Activated T-helper 2 cell treated with anti-CD3 and anti-CD28 coated beads, Interferon-gamma antibody, Interleukin-2, Interleukin-4, amounts not matched to agents 10 μg/mL and 5 μg/mL and 100 μg/mL, durations not matched to agents 14 hours and 24 hours and 36 hours (primary cell): Measurements from ENCODE around the gene ANK2. TPM values are rescaled to one million over a fixed set of nuclear protein-coding genes. Genes with fewer than 3 reads are reported as not detected.
"Not testable (repeated sequence)": the region's sequence is repeated elsewhere in the genome, so short reads cannot be mapped to it uniquely, and the experiment has no call there.

Experiments used
- DNase-seq: peaks from one replicate; pipeline ENCODE4 v3.0.0; 2021; ENCODE audit warnings: low spot score
- H3K27ac Mint-ChIP-seq: one replicate; pipeline ENCODE4 v1.8.0; 2021; ENCODE audit warnings: mixed read lengths
- H3K27me3 Mint-ChIP-seq: one replicate; pipeline ENCODE4 v1.8.0; 2021; ENCODE audit warnings: low read depth, mixed read lengths
- H3K36me3 Mint-ChIP-seq: one replicate; pipeline ENCODE4 v1.8.0; 2021; ENCODE audit warnings: low read depth, mixed read lengths
- H3K4me1 Mint-ChIP-seq: one replicate; pipeline ENCODE4 v1.8.0; 2021; ENCODE audit warnings: low read depth, mixed read lengths
- H3K4me3 Mint-ChIP-seq: one replicate; pipeline ENCODE4 v1.8.0; 2021; ENCODE audit warnings: low read depth, mild to moderate bottlenecking, moderate library complexity, mixed read lengths
- H3K9me3 Mint-ChIP-seq: one replicate; pipeline ENCODE4 v1.8.0; 2021; ENCODE audit warnings: mixed read lengths
- intact Hi-C: fragments of 100-400 bp; cut with micrococcal nuclease; formaldehyde crosslinking; loops from one replicate; pipeline ENCODE4 v1.15.1; 2023
- total RNA-seq: library from RNA; stranded (reverse); gene quantifications from 2 replicates; pipeline ENCODE4 v1.2.3, GENCODE V29; 2022

The ANK2 gene
- total RNA-seq, 1 donor from 2014 or later, result 2.9 TPM

GRCh38 chr4:113057891-113058290 lies 8.4 kb downstream of the ANK2 start:
- no peak for DNase-seq
- Mint-ChIP-seq H3K27me3 (peaks cover 2% of the 10 kb centered on the region), H3K9me3 (no peaks in the 10 kb centered on the region), H3K27ac (no peak overlapping the region), H3K4me1 (peaks cover 1% of the 10 kb centered on the region), H3K4me3 (no peak overlapping the region), H3K36me3 (no peaks in the 10 kb centered on the region)
- intact Hi-C loops, result no loop called here

- peaks cover 3% of the 10 kb centered on the region for H3K27me3 Mint-ChIP-seq
- no peak for DNase-seq
- H3K9me3 Mint-ChIP-seq, result no peaks in the 10 kb centered on the region
- H3K4me3 Mint-ChIP-seq, result no peak overlapping the region
- no peaks in the 10 kb centered on the region for H3K36me3 Mint-ChIP-seq
- intact Hi-C loops, result no loop called here
- H3K27ac Mint-ChIP-seq, result no peak overlapping the region
- H3K4me1 Mint-ChIP-seq, result no peaks in the 10 kb centered on the region
Observed at GRCh38 chr4:113059449-113060182, 10.2 kb downstream of the ANK2 start.

GRCh38 chr4:113060853-113061252 lies 11.4 kb downstream of the ANK2 start:
- H3K9me3 Mint-ChIP-seq, result no peaks in the 10 kb centered on the region
- DNase-seq, result no peak
- H3K27me3 Mint-ChIP-seq, result peaks cover 3% of the 10 kb centered on the region
- intact Hi-C loops, result no loop called here
- H3K27ac Mint-ChIP-seq, result no peak overlapping the region
- no peaks in the 10 kb centered on the region for H3K36me3 Mint-ChIP-seq
- H3K4me3 Mint-ChIP-seq, result no peak overlapping the region
- no peaks in the 10 kb centered on the region for H3K4me1 Mint-ChIP-seq

- Mint-ChIP-seq H3K9me3 (no peaks in the 10 kb centered on the region), H3K27ac (no peak overlapping the region), H3K36me3 (no peaks in the 10 kb centered on the region), H3K27me3 (peaks cover 1% of the 10 kb centered on the region), H3K4me1 (no peaks in the 10 kb centered on the region), H3K4me3 (no peak overlapping the region)
- no peak for DNase-seq
- intact Hi-C loops, result no loop called here
Observed at GRCh38 chr4:113064244-113064643, 14.8 kb downstream of the ANK2 start.

- Mint-ChIP-seq H3K9me3 (no peaks in the 10 kb centered on the region), H3K4me1 (no peaks in the 10 kb centered on the region), H3K4me3 (no peak overlapping the region), H3K27ac (no peak overlapping the region), H3K27me3 (peaks cover 1% of the 10 kb centered on the region), H3K36me3 (no peaks in the 10 kb centered on the region)
- intact Hi-C loops, result no loop called here
- DNase-seq, result no peak
Observed at GRCh38 chr4:113065629-113066028, 16.2 kb downstream of the ANK2 start.

GRCh38 chr4:113068771-113069170 lies 19.3 kb downstream of the ANK2 start:
- H3K4me1 Mint-ChIP-seq, DNase-seq, H3K9me3 Mint-ChIP-seq, H3K36me3 Mint-ChIP-seq, intact Hi-C loops, H3K27me3 Mint-ChIP-seq, H3K4me3 Mint-ChIP-seq, H3K27ac Mint-ChIP-seq: not testable (repeated sequence)

- DNase-seq, result no peak
- H3K4me3 Mint-ChIP-seq, result no peak overlapping the region
- no peaks in the 10 kb centered on the region for H3K9me3 Mint-ChIP-seq
- no peaks in the 10 kb centered on the region for H3K27me3 Mint-ChIP-seq
- H3K36me3 Mint-ChIP-seq, result no peaks in the 10 kb centered on the region
- H3K27ac Mint-ChIP-seq, result no peak overlapping the region
- intact Hi-C loops, result no loop called here
- H3K4me1 Mint-ChIP-seq, result no peaks in the 10 kb centered on the region
Observed at GRCh38 chr4:113069212-113069892, 19.9 kb downstream of the ANK2 start.

GRCh38 chr4:113070755-113071154 lies 21.3 kb downstream of the ANK2 start:
- intact Hi-C loops, result no loop called here
- H3K27me3 Mint-ChIP-seq, result no peaks in the 10 kb centered on the region
- H3K4me1 Mint-ChIP-seq, result no peaks in the 10 kb centered on the region
- no peak overlapping the region for H3K27ac Mint-ChIP-seq
- H3K4me3 Mint-ChIP-seq, result no peak overlapping the region
- DNase-seq, result no peak
- no peaks in the 10 kb centered on the region for H3K9me3 Mint-ChIP-seq
- H3K36me3 Mint-ChIP-seq, result no peaks in the 10 kb centered on the region

GRCh38 chr4:113071274-113071673 lies 21.8 kb downstream of the ANK2 start:
- no peak for DNase-seq
- no peak overlapping the region for H3K27ac Mint-ChIP-seq
- no peaks in the 10 kb centered on the region for H3K9me3 Mint-ChIP-seq
- no peaks in the 10 kb centered on the region for H3K36me3 Mint-ChIP-seq
- intact Hi-C loops, result no loop called here
- H3K4me3 Mint-ChIP-seq, result no peak overlapping the region
- H3K27me3 Mint-ChIP-seq, result no peaks in the 10 kb centered on the region
- no peaks in the 10 kb centered on the region for H3K4me1 Mint-ChIP-seq

GRCh38 chr4:113071805-113072204 lies 22.4 kb downstream of the ANK2 start:
- DNase-seq, result no peak
- Mint-ChIP-seq H3K4me3 (no peak overlapping the region), H3K27me3 (no peaks in the 10 kb centered on the region), H3K4me1 (no peaks in the 10 kb centered on the region), H3K36me3 (no peaks in the 10 kb centered on the region), H3K27ac (no peak overlapping the region), H3K9me3 (no peaks in the 10 kb centered on the region)
- intact Hi-C loops, result no loop called here

GRCh38 chr4:113073451-113074005 lies 24.1 kb downstream of the ANK2 start:
- DNase-seq, result no peak
- Mint-ChIP-seq H3K9me3 (no peaks in the 10 kb centered on the region), H3K27ac (no peak overlapping the region), H3K36me3 (no peaks in the 10 kb centered on the region), H3K4me1 (no peaks in the 10 kb centered on the region), H3K4me3 (no peak overlapping the region), H3K27me3 (no peaks in the 10 kb centered on the region)
- intact Hi-C loops, result no loop called here

- intact Hi-C loops, result no loop called here
- no peaks in the 10 kb centered on the region for H3K4me1 Mint-ChIP-seq
- no peaks in the 10 kb centered on the region for H3K36me3 Mint-ChIP-seq
- DNase-seq, result no peak
- H3K27ac Mint-ChIP-seq, result no peak overlapping the region
- H3K4me3 Mint-ChIP-seq, result no peak overlapping the region
- H3K27me3 Mint-ChIP-seq, result no peaks in the 10 kb centered on the region
- no peaks in the 10 kb centered on the region for H3K9me3 Mint-ChIP-seq
Observed at GRCh38 chr4:113077575-113077974, 28.1 kb downstream of the ANK2 start.

- no peaks in the 10 kb centered on the region for H3K9me3 Mint-ChIP-seq
- H3K27ac Mint-ChIP-seq, result no peak overlapping the region
- intact Hi-C loops, result no loop called here
- no peak overlapping the region for H3K4me3 Mint-ChIP-seq
- no peak for DNase-seq
- no peaks in the 10 kb centered on the region for H3K36me3 Mint-ChIP-seq
- H3K4me1 Mint-ChIP-seq, result no peaks in the 10 kb centered on the region
- H3K27me3 Mint-ChIP-seq, result no peaks in the 10 kb centered on the region
Observed at GRCh38 chr4:113078066-113078465, 28.6 kb downstream of the ANK2 start.
